ENCODE results near the gene EEPD1.

The EEPD1 gene

DNA sequence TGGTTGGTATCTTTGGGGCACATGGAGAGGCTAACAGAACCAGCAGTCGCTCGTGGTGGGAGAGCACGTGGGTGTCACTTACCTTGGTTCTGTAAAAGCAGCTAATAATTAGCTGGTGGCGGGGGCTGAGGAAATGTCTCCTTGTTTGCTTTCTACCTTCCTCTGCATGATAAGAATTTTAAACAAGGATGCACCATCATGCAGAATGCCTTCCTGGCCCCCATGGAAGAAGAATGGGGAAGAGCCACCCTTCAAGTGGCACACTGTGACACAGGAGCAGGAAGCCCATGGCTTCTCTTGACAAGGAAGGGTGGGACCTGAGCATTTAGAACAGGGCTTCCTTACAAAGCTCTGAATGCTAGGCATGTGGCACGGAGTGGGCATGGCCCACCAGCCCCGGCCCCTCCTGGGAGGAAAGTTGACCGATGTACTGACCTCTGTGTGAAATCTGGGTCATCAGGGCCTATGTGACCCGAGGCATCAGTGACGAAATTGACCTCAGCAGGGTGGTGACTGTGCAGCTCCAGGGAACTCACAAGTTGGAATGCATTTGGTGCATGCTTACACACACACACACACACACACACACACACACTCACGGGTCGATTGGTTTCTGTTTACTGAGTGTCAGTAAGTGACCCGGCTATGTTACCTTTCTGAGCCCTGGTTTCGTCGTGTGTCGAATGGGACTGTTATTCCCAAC, 119.7 kb downstream of the EEPD1 start:
- no peak overlapping the region for H3K27ac ChIP-seq
- TF ChIP-seq CTCF (conservative IDR thresholded peaks at IDR 0.05): no peak

DNA sequence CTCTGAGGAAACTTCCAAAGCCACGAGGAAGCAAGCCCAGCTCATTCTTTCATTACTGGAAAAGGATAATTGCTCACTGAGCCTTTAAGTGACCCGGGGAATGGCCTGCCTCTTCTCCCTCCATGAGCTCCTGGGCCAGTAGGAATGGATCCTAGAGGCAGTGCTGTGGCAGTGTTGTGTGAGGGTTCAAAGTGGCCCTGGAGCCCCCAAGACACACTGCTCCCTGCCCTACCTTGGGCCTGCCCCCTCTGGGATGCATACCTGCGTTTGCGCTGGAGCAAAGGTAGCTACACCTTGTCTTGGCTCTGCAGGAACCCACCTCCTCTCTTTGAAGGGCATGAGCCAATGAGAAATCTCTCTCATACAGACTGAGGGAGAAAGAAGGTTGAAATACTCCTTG, 120.8 kb downstream of the EEPD1 start:
- no peak for TF ChIP-seq CTCF (conservative IDR thresholded peaks at IDR 0.05)
- no peak overlapping the region for H3K27ac ChIP-seq

DNA sequence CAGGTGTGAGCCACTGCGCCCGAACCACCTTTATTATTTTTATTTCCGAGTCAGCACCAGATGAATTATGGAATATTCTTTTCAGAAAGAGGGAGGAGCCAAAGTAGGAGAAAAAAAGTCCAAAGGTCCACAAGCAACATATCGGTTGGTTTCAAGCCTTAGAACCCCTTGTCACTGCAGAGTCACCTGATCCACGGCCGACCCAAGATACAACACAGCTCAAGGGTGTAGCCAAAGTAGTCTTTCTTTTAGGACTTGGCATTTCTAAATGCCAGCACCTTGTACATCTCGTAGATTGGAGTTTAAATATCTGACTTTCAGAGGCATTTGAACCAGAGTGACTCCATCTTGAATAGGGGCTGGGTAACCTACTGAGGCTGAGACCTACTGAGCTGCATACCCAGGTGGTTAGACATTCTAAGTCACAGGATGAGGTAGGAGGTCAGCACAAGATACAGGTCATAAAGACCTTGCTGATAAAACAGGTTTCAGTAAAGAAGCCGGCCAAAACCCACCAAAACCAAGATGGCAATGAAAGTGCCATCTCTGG, 122.8 kb downstream of the EEPD1 start:
- no peak overlapping the region for H3K27ac ChIP-seq
- no peak for TF ChIP-seq CTCF (conservative IDR thresholded peaks at IDR 0.05)

- no peak for TF ChIP-seq CTCF (conservative IDR thresholded peaks at IDR 0.05)
- no peak overlapping the region for H3K27ac ChIP-seq
Observed at GRCh38 chr7:36276428-36277248, 123.6 kb downstream of the EEPD1 start.

DNA sequence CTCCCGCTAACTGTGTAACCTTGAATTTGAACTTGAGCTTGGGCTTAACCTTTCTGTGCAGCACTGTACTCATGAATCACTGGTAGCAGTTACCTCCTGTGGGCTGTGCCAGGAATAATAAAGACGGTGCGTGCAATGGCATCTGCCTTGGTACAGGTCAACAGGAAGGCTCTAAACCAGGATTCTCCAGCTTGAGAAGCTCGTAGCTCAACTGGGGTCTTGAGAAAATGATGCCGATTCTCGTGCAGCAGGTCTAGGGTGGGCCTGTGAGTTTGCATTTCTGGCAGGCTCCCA, 124.1 kb downstream of the EEPD1 start:
- no peak for TF ChIP-seq CTCF (conservative IDR thresholded peaks at IDR 0.05)
- no peak overlapping the region for H3K27ac ChIP-seq

GRCh38 chr7:36278069-36278619, 125.1 kb downstream of the EEPD1 start:
- TF ChIP-seq CTCF (conservative IDR thresholded peaks at IDR 0.05): no peak
- H3K27ac ChIP-seq: peak overlapping the region; percentile 74

GRCh38 chr7:36278620-36279172, 125.6 kb downstream of the EEPD1 start:
- H3K27ac ChIP-seq: peak overlapping the region; percentile 74
- no peak for TF ChIP-seq CTCF (conservative IDR thresholded peaks at IDR 0.05)

Measured in VCaP (cell line).